Activated CD8-positive, alpha-beta memory T cell treated with anti-CD3 and anti-CD28 coated beads for 48 hours (primary cell): Measurements from ENCODE around the gene TMPRSS4.

Experiments
- DNase-seq, 3 experiments: peaks; one replicate each; pipeline ENCODE4 v3.0.0-alpha.2; 2020; ENCODE audit warnings: low read depth in 2 of 3, low spot score in 2 of 3

The TMPRSS4 gene

GRCh38 chr11:118132385-118133151 lies 55.7 kb downstream of the TMPRSS4 start:
- no peak for DNase-seq

GRCh38 chr11:118133816-118134215 lies 56.9 kb downstream of the TMPRSS4 start:
- DNase-seq = no peak

- DNase-seq = no peak
Observed at GRCh38 chr11:118135051-118135795, 58.3 kb downstream of the TMPRSS4 start.

GRCh38 chr11:118135796-118136165 lies 58.9 kb downstream of the TMPRSS4 start:
- DNase-seq = no peak

GRCh38 chr11:118136341-118136740 lies 59.5 kb downstream of the TMPRSS4 start:
- DNase-seq = no peak

GRCh38 chr11:118136801-118137200 lies 59.9 kb downstream of the TMPRSS4 start:
- DNase-seq = no peak

GRCh38 chr11:118138839-118139420 lies 62.1 kb downstream of the TMPRSS4 start:
- DNase-seq = no peak

GRCh38 chr11:118139578-118139977 lies 62.7 kb downstream of the TMPRSS4 start:
- no peak for DNase-seq

GRCh38 chr11:118142081-118142480 lies 65.2 kb downstream of the TMPRSS4 start:
- no peak for DNase-seq

- DNase-seq = no peak
Observed at GRCh38 chr11:118142809-118143208, 65.9 kb downstream of the TMPRSS4 start.

- DNase-seq = no peak
Observed at GRCh38 chr11:118143661-118144185, 66.8 kb downstream of the TMPRSS4 start.

GRCh38 chr11:118144301-118145268 lies 67.7 kb downstream of the TMPRSS4 start:
- no peak for DNase-seq

GRCh38 chr11:118145285-118146227 lies 68.7 kb downstream of the TMPRSS4 start:
- DNase-seq = peak; percentile 73 to 88 (median 88)

- no peak for DNase-seq
Observed at GRCh38 chr11:118146554-118146953, 69.7 kb downstream of the TMPRSS4 start.

- DNase-seq = no peak
Observed at GRCh38 chr11:118147502-118147901, 70.6 kb downstream of the TMPRSS4 start.

- no peak for DNase-seq
Observed at GRCh38 chr11:118148240-118148639, 71.4 kb downstream of the TMPRSS4 start.

GRCh38 chr11:118148856-118149255 lies 72.0 kb downstream of the TMPRSS4 start:
- DNase-seq = no peak

GRCh38 chr11:118149493-118149892 lies 72.6 kb downstream of the TMPRSS4 start:
- no peak for DNase-seq

- no peak for DNase-seq
Observed at GRCh38 chr11:118151431-118151830, 74.6 kb downstream of the TMPRSS4 start.
